H9 (cell line): Measurements from ENCODE around the gene TBC1D7. TPM values are rescaled to one million over a fixed set of nuclear protein-coding genes. Genes with fewer than 3 reads are reported as not detected.

Experiments
- DNase-seq: peaks from one replicate; pipeline ENCODE4 v3.0.0-alpha.2; 2017
- H2AFZ ChIP-seq: one replicate; pipeline ENCODE4 v1.6.1; 2013; ENCODE audit warnings: mild to moderate bottlenecking, low read length, control low read depth, moderate library complexity
- H2AK5ac ChIP-seq: 2 replicates; pipeline ENCODE4 v1.6.1; 2013; ENCODE audit warnings: low read length, control low read depth, mixed read lengths; ENCODE audit not compliant: insufficient read length
- H2BK120ac ChIP-seq: one replicate; pipeline ENCODE4 v1.6.1; 2013; ENCODE audit warnings: low read depth, mild to moderate bottlenecking, low read length, control low read depth, inconsistent platforms; ENCODE audit not compliant: poor library complexity, severe bottlenecking
- H2BK12ac ChIP-seq: 2 replicates; pipeline ENCODE4 v1.6.1; 2013; ENCODE audit warnings: low read length, control low read depth, mixed read lengths, low read depth; ENCODE audit not compliant: insufficient read length
- H2BK15ac ChIP-seq: 2 replicates; pipeline ENCODE4 v1.6.1; 2013; ENCODE audit warnings: low read depth, low read length, control low read depth
- H2BK20ac ChIP-seq: one replicate; pipeline ENCODE4 v1.6.1; 2013; ENCODE audit warnings: low read depth, mild to moderate bottlenecking, low read length, control low read depth, inconsistent platforms; ENCODE audit not compliant: poor library complexity, severe bottlenecking
- H2BK5ac ChIP-seq: 2 replicates; pipeline ENCODE4 v1.6.1; 2013; ENCODE audit warnings: low read length, control low read depth, mixed read lengths; ENCODE audit not compliant: insufficient read length
- H3K14ac ChIP-seq: 2 replicates; pipeline ENCODE4 v1.6.1; 2013; ENCODE audit warnings: low read length, control low read depth; ENCODE audit not compliant: insufficient read depth
- H3K18ac ChIP-seq: 2 replicates; pipeline ENCODE4 v1.6.1; 2013; ENCODE audit warnings: low read depth, mild to moderate bottlenecking, mixed read lengths, low read length, control low read depth; ENCODE audit not compliant: insufficient read length
- H3K23ac ChIP-seq: 2 replicates; pipeline ENCODE4 v1.6.1; 2013; ENCODE audit warnings: low read length, control low read depth, mixed read lengths, low read depth; ENCODE audit not compliant: insufficient read length
- H3K23me2 ChIP-seq: 2 replicates; pipeline ENCODE4 v1.6.1; 2013; ENCODE audit warnings: low read depth, mild to moderate bottlenecking, mixed read lengths, low read length, control low read depth; ENCODE audit not compliant: insufficient read length, poor library complexity, severe bottlenecking
- H3K27ac ChIP-seq: 2 replicates; pipeline ENCODE4 v1.5.1; 2013; ENCODE audit warnings: low read length, control low read depth, mixed read lengths, low read depth; ENCODE audit not compliant: insufficient read length
- H3K27me3 ChIP-seq: 2 replicates; pipeline ENCODE4 v1.6.1; 2013; ENCODE audit warnings: low read length, control low read depth, inconsistent platforms; ENCODE audit not compliant: insufficient read depth
- H3K4ac ChIP-seq: 2 replicates; pipeline ENCODE4 v1.6.1; 2013; ENCODE audit warnings: low read depth, mild to moderate bottlenecking, control low read depth, inconsistent platforms, low read length, moderate library complexity
- H3K4me1 ChIP-seq: 2 replicates; pipeline ENCODE4 v1.6.1; 2013; ENCODE audit warnings: low read length, control low read depth, inconsistent platforms; ENCODE audit not compliant: insufficient read depth
- H3K4me2 ChIP-seq: 2 replicates; pipeline ENCODE4 v1.6.1; 2013; ENCODE audit warnings: low read length, control low read depth, mixed read lengths; ENCODE audit not compliant: insufficient read length, insufficient read depth
- H3K56ac ChIP-seq: 2 replicates; pipeline ENCODE4 v1.6.1; 2013; ENCODE audit warnings: low read depth, mild to moderate bottlenecking, mixed read lengths, low read length, control low read depth; ENCODE audit not compliant: insufficient read length
- H3K79me1 ChIP-seq: 2 replicates; pipeline ENCODE4 v1.6.1; 2013; ENCODE audit warnings: low read depth, mild to moderate bottlenecking, moderate library complexity, low read length, control low read depth, inconsistent platforms; ENCODE audit not compliant: insufficient read depth, poor library complexity, severe bottlenecking
- H3K79me2 ChIP-seq: 2 replicates; pipeline ENCODE4 v1.6.1; 2013; ENCODE audit warnings: low read length, control low read depth, inconsistent platforms; ENCODE audit not compliant: insufficient read depth
- H3K9ac ChIP-seq: 2 replicates; pipeline ENCODE4 v1.6.1; 2013; ENCODE audit warnings: low read length, control low read depth, mixed read lengths; ENCODE audit not compliant: insufficient read length; ENCODE audit errors: extremely low read depth
- H3K9me3 ChIP-seq: one replicate; pipeline ENCODE4 v1.6.1; 2013; ENCODE audit warnings: low read depth, low read length, inconsistent platforms; ENCODE audit not compliant: control insufficient read depth
- H3T11ph ChIP-seq: one replicate; pipeline ENCODE4 v1.6.1; 2013; ENCODE audit warnings: mild to moderate bottlenecking, low read length, control low read depth, inconsistent platforms
- H4K20me1 ChIP-seq: one replicate; pipeline ENCODE4 v1.6.1; 2013; ENCODE audit not compliant: control insufficient read depth, insufficient read length, insufficient read depth
- H4K5ac ChIP-seq: 2 replicates; pipeline ENCODE4 v1.6.1; 2013; ENCODE audit warnings: low read depth, mild to moderate bottlenecking, mixed read lengths, low read length, control low read depth; ENCODE audit not compliant: insufficient read length
- H4K8ac ChIP-seq: replicated peaks from 2 replicates; pipeline ENCODE4 v1.6.1; 2013; ENCODE audit warnings: low read length, control low read depth, mixed read lengths, low read depth; ENCODE audit not compliant: insufficient read length
- H4K91ac ChIP-seq: 2 replicates; pipeline ENCODE4 v1.6.1; 2013; ENCODE audit warnings: low read depth, mild to moderate bottlenecking, moderate library complexity, mixed read lengths, low read length, control low read depth; ENCODE audit not compliant: insufficient read length
- H3K27ac Mint-ChIP-seq, 3 experiments: 2 replicates in 2 of 3; 3 replicates in 1 of 3; pipeline ENCODE4 v1.8.0; 2020 to 2021; ENCODE audit warnings: mixed read lengths in 3 of 3, mild to moderate bottlenecking in 1 of 3, moderate library complexity in 1 of 3
- H3K27me3 Mint-ChIP-seq: 2 replicates; pipeline ENCODE4 v1.8.0; 2021; ENCODE audit warnings: low read depth, mild to moderate bottlenecking, moderate library complexity, mixed read lengths
- H3K36me3 Mint-ChIP-seq, 3 experiments: 2 replicates in 2 of 3; 3 replicates in 1 of 3; pipeline ENCODE4 v1.8.0; 2020 to 2021; ENCODE audit warnings: low read depth in 3 of 3, mixed read lengths in 3 of 3; ENCODE audit not compliant: insufficient read depth in 1 of 3
- H3K4me1 Mint-ChIP-seq, 2 experiments: 2 replicates each; pipeline ENCODE4 v1.8.0; 2020; ENCODE audit warnings: mixed read lengths in 2 of 2
- H3K4me3 Mint-ChIP-seq, 2 experiments: 2 replicates in 1 of 2; 3 replicates in 1 of 2; pipeline ENCODE4 v1.8.0; 2020 to 2021; ENCODE audit warnings: mild to moderate bottlenecking in 2 of 2, mixed read lengths in 2 of 2, moderate library complexity in 1 of 2
- H3K9me3 Mint-ChIP-seq, 2 experiments: 2 replicates in 1 of 2; 3 replicates in 1 of 2; pipeline ENCODE4 v1.8.0; 2020; ENCODE audit warnings: mild to moderate bottlenecking in 2 of 2, mixed read lengths in 2 of 2, moderate library complexity in 1 of 2
- CTCF ChIP-seq: fragments of 200-600 bp; sonication (generic); conservative IDR thresholded peaks from 3 replicates; pipeline ENCODE4 v1.8.0; 2021; ENCODE audit warnings: antibody characterized with exemption, mild to moderate bottlenecking
- WGBS: extraction: QIAGEN DNeasy Blood & Tissue Kit; methylation state at CpG from one replicate; pipeline ENCODE4 v1.1.7; 2013; ENCODE audit warnings: missing lambda C conversion rate, low lambda C conversion rate, mixed read lengths; ENCODE audit not compliant: insufficient read length; ENCODE audit errors: extremely low coverage; 5-methylcytosine and 5-hydroxymethylcytosine counted together
- total RNA-seq: library from RNA; stranded (reverse); gene quantifications from 2 replicates; pipeline ENCODE4 v1.2.1, GENCODE V29; 2021

The TBC1D7 gene
- total RNA-seq, 1 experiment from 2014 or later: 33.9 TPM

GRCh38 chr6:13331516-13332348 lies 3.4 kb upstream of the TBC1D7 start:
- H2BK15ac ChIP-seq: no peak overlapping the region
- no peak overlapping the region for H2BK120ac ChIP-seq
- H3K27ac ChIP-seq: no peak overlapping the region
- no peak overlapping the region for H3K9ac ChIP-seq
- no CpG with 5 or more reads among the region's 13 CpGs for WGBS
- H3K4me2 ChIP-seq: no peak overlapping the region
- H4K20me1 ChIP-seq: no peaks in the 10 kb centered on the region
- no peak overlapping the region for H3K4ac ChIP-seq
- Mint-ChIP-seq H3K27ac (no peak overlapping the region), H3K27me3 (no peaks in the 10 kb centered on the region), H3K4me3 (no peak overlapping the region), H3K9me3 (no peaks in the 10 kb centered on the region), H3K36me3 (no peaks in the 10 kb centered on the region; a peak in 2 of 7 replicates), H3K4me1 (peaks cover 18 to 20% of the 10 kb centered on the region in 2 experiments)
- H3K56ac ChIP-seq: no peak overlapping the region
- peaks cover 3% of the 10 kb centered on the region for H3K4me1 ChIP-seq
- no peak for DNase-seq
- H4K5ac ChIP-seq: no peak overlapping the region
- no peaks in the 10 kb centered on the region for H3K79me1 ChIP-seq
- no peaks in the 10 kb centered on the region for H3K79me2 ChIP-seq
- H3K23ac ChIP-seq: no peak overlapping the region
- H3K23me2 ChIP-seq: peaks cover 9% of the 10 kb centered on the region
- H2AK5ac ChIP-seq: no peak overlapping the region
- H2BK20ac ChIP-seq: no peak overlapping the region
- H3K27me3 ChIP-seq: no peaks in the 10 kb centered on the region
- TF ChIP-seq CTCF: peak; percentile 65
- no peak overlapping the region for H4K8ac ChIP-seq
- no peak overlapping the region for H2BK5ac ChIP-seq
- H3T11ph ChIP-seq: no peak overlapping the region
- H2BK12ac ChIP-seq: no peak overlapping the region
- no peak overlapping the region for H4K91ac ChIP-seq
- no peak overlapping the region for H2AFZ ChIP-seq
- H3K14ac ChIP-seq: no peak overlapping the region
- no peaks in the 10 kb centered on the region for H3K9me3 ChIP-seq
- no peak overlapping the region for H3K18ac ChIP-seq
